ENCODE results near the gene NFAT5. TPM values are rescaled to one million over a fixed set of nuclear protein-coding genes. Genes with fewer than 3 reads are reported as not detected.
"Not testable (repeated sequence)": the region's sequence is repeated elsewhere in the genome, so short reads cannot be mapped to it uniquely, and the experiment has no call there.

Gene NFAT5
- total and polyA plus RNA-seq, 7 donors: 1.2 to 57.1 (median 39.4) TPM

DNA sequence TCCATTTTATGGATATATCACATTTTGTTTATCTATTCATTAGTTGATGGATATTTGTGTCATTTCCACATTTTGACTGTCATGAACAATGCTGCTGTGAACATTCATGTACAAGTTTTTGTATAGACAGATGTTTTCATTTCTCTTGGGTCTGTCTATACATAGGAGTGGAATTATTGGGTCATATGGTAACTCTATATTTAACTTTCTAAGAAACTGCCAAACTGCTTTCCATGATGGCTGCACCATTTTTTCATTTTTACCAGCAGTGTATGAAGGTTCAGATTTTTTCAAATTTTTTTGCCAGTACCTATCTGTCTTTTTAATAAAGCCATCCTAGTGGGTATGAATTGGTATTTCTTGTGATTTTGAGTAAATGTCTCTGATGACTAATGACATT lies 15.5 kb downstream of the NFAT5 start:
- TF ChIP-seq, protein P1, sequence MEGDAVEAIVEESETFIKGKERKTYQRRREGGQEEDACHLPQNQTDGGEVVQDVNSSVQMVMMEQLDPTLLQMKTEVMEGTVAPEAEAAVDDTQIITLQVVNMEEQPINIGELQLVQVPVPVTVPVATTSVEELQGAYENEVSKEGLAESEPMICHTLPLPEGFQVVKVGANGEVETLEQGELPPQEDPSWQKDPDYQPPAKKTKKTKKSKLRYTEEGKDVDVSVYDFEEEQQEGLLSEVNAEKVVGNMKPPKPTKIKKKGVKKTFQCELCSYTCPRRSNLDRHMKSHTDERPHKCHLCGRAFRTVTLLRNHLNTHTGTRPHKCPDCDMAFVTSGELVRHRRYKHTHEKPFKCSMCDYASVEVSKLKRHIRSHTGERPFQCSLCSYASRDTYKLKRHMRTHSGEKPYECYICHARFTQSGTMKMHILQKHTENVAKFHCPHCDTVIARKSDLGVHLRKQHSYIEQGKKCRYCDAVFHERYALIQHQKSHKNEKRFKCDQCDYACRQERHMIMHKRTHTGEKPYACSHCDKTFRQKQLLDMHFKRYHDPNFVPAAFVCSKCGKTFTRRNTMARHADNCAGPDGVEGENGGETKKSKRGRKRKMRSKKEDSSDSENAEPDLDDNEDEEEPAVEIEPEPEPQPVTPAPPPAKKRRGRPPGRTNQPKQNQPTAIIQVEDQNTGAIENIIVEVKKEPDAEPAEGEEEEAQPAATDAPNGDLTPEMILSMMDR (IDR thresholded peaks at IDR 0.05): no peak
- TF ChIP-seq POLR2A (IDR thresholded peaks at IDR 0.05) (no peak), EP300 (IDR thresholded peaks at IDR 0.05) (no peak)
- peaks cover 0 to 49% (median 21%) of the 10 kb centered on the region in 4 donors for H3K4me1 ChIP-seq
- H3K4me3 ChIP-seq: no peak overlapping the region
- intact Hi-C loops (cut with DNase I): no loop called here
- no peak overlapping the region for H3K27ac ChIP-seq
- no peak for DNase-seq
- no peaks in the 10 kb centered on the region for H3K9me3 ChIP-seq
- H3K27me3 ChIP-seq: no peaks in the 10 kb centered on the region
- H3K36me3 ChIP-seq: no peaks in the 10 kb centered on the region

DNA sequence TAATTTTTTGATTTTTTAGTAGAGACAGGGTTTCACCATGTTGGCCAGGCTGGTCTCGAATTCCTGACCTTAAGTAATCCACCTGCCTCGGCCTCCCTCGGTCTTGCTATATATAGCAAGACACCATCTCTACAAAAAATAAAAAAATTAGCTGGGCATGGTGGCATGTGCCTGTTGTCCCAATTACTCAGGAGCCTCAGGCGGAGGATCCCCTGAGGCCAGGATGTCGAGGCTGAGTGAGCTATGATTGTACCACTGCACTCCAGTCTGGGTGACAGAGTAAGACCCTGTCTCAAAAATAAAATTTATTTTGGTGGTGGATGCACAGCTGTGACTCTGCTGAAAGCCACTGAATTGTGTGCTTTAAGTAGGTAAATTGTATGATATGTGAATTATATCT lies 18.7 kb downstream of the NFAT5 start:
- H3K9me3 ChIP-seq; intact Hi-C loops (cut with DNase I); H3K36me3 ChIP-seq; H3K27me3 ChIP-seq; DNase-seq; H3K4me3 ChIP-seq; H3K27ac ChIP-seq: not testable (repeated sequence)
- WGBS, 2 donors: 94 to 97% methylated on average over 5 of the region's 5 CpGs
- H3K4me1 ChIP-seq: peaks cover 0 to 27% (median 18%) of the 10 kb centered on the region in 4 donors

DNA sequence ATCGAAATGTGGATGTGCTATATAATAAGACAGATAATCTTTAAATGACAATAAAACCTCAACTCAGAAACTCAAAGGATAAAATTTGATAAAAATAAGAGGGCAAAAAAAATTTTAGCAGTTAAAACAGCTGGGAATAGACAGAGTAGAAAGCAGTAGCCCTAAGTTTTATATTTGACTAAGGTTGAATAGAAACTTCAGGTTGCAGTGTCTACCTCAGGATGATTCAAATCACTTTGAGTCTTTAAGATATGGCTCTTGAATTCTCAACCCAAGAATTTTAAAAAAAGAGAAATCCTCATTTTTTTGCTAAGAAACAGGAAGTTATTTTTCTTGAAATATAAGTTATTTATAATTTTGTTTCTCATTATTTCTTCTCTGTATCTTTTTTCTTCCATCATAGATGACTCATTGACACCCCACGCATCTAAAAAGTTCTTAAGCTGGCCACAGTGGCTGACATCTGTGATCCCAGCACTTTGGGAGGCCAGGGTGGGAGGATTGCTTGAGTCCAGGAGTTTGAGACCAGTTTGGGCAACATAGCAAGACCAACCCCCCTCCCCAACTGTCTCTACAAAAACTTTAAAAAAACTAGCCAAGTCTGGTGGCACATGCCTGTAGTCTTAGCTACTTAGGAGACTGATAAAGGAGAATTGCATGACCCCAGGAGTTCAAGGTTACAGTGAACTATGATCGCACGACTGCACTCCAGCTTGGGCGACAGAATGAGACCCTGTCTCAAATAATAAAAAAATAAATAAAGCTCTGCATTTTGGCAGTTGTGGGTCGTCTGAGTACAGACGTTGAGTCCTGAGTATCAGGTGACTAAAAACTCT lies 23.9 kb downstream of the NFAT5 start:
- 85 to 88% methylated on average over 7 of the region's 7 CpGs for WGBS, 2 donors
- no peaks in the 10 kb centered on the region for H3K36me3 ChIP-seq
- H3K4me1 ChIP-seq: peaks cover 0 to 20% (median 12%) of the 10 kb centered on the region in 4 donors

DNA sequence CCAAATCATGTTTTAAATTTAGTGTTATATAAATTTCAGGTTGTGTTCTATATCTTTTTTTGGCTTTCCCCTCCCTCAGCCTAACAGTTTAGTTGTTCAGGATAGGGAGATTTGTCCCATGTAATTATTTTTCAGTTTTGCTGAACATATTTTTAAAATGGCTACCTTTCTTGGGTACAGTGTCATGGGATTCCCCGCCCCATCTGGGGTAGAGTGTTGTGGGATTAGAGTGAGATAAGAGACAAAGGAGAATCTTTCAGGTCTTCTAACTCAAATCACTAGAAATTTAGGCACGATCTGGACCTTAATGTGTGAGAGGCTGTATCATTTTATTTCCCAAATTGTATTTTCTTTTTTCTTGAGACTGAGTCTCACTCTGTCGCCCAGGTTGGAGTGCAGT lies 24.8 kb downstream of the NFAT5 start:
- H3K27ac ChIP-seq: no peak overlapping the region
- intact Hi-C loops (cut with DNase I): no loop called here
- WGBS, 2 donors: 95 to 96% methylated on average over 3 of the region's 3 CpGs
- peaks cover 0 to 27% (median 15%) of the 10 kb centered on the region in 4 donors for H3K4me1 ChIP-seq
- DNase-seq: no peak
- no peaks in the 10 kb centered on the region for H3K36me3 ChIP-seq
- H3K9me3 ChIP-seq: no peaks in the 10 kb centered on the region
- no peaks in the 10 kb centered on the region for H3K27me3 ChIP-seq
- TF ChIP-seq POLR2A (IDR thresholded peaks at IDR 0.05) (no peak), POLR2AphosphoS5 (IDR thresholded peaks at IDR 0.05) (no peak), EP300 (IDR thresholded peaks at IDR 0.05) (no peak)
- TF ChIP-seq, protein P1 (IDR thresholded peaks at IDR 0.05): no peak
- H3K4me3 ChIP-seq: no peak overlapping the region

More for the DNA sequence above, 23.9 kb downstream of the NFAT5 start:
- Histone ChIP-seq H3K9me3 (no peaks in the 10 kb centered on the region), H3K27me3 (no peaks in the 10 kb centered on the region), H3K27ac (no peak overlapping the region), H3K4me3 (no peak overlapping the region)
- DNase-seq: no peak
- TF ChIP-seq EP300 (IDR thresholded peaks at IDR 0.05) (no peak), POLR2AphosphoS5 (IDR thresholded peaks at IDR 0.05) (no peak), POLR2A (IDR thresholded peaks at IDR 0.05) (no peak)
- TF ChIP-seq, protein P1 (IDR thresholded peaks at IDR 0.05): no peak
- intact Hi-C loops (cut with DNase I): no loop called here

DNA sequence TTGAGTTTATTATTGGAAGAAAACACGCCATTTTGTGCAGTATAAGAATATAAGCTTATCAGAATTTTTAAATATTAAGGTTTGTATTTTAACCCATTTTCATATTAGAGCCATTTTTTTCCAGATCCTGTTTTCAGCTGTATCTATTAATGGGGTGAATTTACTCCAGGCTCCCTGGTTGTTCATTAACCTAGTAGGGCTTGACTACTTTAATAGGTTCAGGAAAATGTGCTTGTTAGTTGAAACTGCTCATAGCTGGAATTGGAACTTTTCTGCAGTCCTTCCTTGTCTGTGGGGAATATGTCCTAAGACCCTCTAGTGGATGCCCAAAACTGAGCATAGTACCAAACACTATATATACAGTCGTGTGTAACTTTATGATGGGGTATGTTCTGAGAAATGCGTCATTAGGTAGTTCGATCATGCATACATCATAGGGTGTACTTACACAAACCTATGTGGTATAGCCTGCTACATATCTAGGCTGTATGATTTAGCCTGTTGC lies 28.0 kb downstream of the NFAT5 start:
- 97 to 98% methylated on average over 4 of the region's 4 CpGs for WGBS, 2 donors
- Histone ChIP-seq H3K4me3 (no peak overlapping the region), H3K4me1 (peaks cover 0 to 23% (median 8%) of the 10 kb centered on the region in 4 donors)

More for the DNA sequence above, 28.0 kb downstream of the NFAT5 start:
- Histone ChIP-seq H3K36me3 (no peaks in the 10 kb centered on the region), H3K9me3 (no peaks in the 10 kb centered on the region), H3K27me3 (no peaks in the 10 kb centered on the region), H3K27ac (no peak overlapping the region)
- intact Hi-C loops (cut with DNase I): no loop called here
- no peak for DNase-seq
- TF ChIP-seq POLR2A (IDR thresholded peaks at IDR 0.05): no peak
- TF ChIP-seq, protein P1 (IDR thresholded peaks at IDR 0.05): no peak
- TF ChIP-seq POLR2AphosphoS5 (IDR thresholded peaks at IDR 0.05): no peak
- TF ChIP-seq EP300 (IDR thresholded peaks at IDR 0.05): no peak
